Right lobe of liver (tissue), 4 donors: ENCODE data around the gene SLC35B4.

Experiments used
- POLR2A ChIP-seq: fragments of 450-650 bp; IDR thresholded peaks from one replicate; pipeline ENCODE4 v1.6.1; 2017; ENCODE audit warnings: antibody characterized with exemption, mild to moderate bottlenecking
- TF ChIP-seq, protein P1 (sequence below), 4 donors: fragments of 200-600 bp in 3 of 4; fragments of 450-650 bp in 1 of 4; IDR thresholded peaks; one replicate each; pipeline versions ENCODE4 v1.5.1 to v1.8.0; 2016 to 2022; ENCODE audit warnings: antibody characterized with exemption in 4 of 4, mild to moderate bottlenecking in 2 of 4
- donor health status: DM: no; HTN: no; CAD: no.
- donor health status: DM: no; HTN: no; CAD: no.
- donor health status: DM: no; HTN: yes; CAD: no.

DNA sequence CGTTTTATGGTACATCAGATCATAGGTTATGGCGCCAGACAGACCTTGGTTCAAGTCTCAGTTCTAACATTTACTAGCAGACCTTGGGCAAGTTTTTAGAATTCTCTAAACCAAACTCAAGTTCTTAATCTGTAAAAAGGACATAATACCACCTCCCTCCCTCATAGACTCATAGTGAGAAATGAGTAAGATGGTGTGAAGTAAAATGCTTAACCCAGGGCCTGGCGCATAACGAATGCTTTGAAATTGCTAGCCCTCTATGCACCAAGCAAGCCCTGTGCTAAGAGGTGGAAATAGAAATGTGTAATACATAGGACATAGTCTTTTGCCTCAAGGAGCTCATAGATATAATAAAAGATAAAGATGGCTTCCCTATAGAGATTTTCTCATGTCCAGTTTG is 17.7 kb upstream of the SLC35B4 start:
- TF ChIP-seq, protein P1, sequence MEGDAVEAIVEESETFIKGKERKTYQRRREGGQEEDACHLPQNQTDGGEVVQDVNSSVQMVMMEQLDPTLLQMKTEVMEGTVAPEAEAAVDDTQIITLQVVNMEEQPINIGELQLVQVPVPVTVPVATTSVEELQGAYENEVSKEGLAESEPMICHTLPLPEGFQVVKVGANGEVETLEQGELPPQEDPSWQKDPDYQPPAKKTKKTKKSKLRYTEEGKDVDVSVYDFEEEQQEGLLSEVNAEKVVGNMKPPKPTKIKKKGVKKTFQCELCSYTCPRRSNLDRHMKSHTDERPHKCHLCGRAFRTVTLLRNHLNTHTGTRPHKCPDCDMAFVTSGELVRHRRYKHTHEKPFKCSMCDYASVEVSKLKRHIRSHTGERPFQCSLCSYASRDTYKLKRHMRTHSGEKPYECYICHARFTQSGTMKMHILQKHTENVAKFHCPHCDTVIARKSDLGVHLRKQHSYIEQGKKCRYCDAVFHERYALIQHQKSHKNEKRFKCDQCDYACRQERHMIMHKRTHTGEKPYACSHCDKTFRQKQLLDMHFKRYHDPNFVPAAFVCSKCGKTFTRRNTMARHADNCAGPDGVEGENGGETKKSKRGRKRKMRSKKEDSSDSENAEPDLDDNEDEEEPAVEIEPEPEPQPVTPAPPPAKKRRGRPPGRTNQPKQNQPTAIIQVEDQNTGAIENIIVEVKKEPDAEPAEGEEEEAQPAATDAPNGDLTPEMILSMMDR (IDR thresholded peaks at IDR 0.05), result no peak
- TF ChIP-seq POLR2A, result no peak
